ENCODE measurements around the gene ECI1.

- TF ChIP-seq, protein P1, sequence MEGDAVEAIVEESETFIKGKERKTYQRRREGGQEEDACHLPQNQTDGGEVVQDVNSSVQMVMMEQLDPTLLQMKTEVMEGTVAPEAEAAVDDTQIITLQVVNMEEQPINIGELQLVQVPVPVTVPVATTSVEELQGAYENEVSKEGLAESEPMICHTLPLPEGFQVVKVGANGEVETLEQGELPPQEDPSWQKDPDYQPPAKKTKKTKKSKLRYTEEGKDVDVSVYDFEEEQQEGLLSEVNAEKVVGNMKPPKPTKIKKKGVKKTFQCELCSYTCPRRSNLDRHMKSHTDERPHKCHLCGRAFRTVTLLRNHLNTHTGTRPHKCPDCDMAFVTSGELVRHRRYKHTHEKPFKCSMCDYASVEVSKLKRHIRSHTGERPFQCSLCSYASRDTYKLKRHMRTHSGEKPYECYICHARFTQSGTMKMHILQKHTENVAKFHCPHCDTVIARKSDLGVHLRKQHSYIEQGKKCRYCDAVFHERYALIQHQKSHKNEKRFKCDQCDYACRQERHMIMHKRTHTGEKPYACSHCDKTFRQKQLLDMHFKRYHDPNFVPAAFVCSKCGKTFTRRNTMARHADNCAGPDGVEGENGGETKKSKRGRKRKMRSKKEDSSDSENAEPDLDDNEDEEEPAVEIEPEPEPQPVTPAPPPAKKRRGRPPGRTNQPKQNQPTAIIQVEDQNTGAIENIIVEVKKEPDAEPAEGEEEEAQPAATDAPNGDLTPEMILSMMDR (conservative IDR thresholded peaks at IDR 0.05; ENCODE audit: low read depth, low read length): no peak
- TF ChIP-seq EZH2 (IDR thresholded peaks at IDR 0.05; ENCODE audit: low read length, unreplicated experiment): no peak
These were observed 53.1 kb downstream of the ECI1 start for GRCh38 chr16:2198283-2198682.
